ENCODE data around the gene XPO4.

XPO4 gene

DNA sequence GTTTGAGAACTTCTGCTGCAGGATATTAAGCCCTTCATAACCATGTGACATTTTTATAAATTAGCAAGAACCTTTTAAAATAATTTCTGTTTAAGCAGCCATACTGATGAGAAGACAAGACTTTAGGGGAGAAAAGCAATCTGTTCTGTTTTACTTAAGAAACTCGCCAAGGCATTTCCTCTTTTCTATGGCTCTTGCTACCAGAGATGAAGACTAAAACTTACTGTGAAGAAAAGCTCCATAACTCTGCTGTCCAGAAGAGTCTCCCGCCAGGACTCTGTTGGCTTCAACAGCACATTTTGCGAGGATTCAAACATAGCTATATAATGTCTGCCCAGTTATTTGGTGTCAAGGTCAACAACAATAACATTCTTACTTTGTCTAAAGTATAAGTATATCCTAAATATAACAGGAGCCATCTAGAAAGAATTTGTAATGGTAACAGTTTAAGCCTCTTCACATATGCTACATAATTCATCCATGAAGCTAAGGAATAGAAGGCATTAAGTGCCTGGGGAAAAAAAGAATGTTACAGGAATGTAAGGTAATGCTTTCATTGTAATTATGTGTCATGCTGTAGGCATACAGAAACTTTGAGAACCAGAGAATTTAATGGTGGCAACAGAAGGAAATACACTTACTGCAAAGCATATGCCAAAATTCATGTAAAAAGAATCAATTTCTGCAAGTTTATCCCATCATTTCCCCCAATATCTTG, 75.5 kb downstream of the XPO4 start:
- no peak overlapping the region for H3K4me3 ChIP-seq (ENCODE audit: low read depth, low read length)
- TF ChIP-seq CTCF (IDR thresholded peaks at IDR 0.05; ENCODE audit: borderline replicate concordance, insufficient read depth, low read depth, low read length): no peak

DNA sequence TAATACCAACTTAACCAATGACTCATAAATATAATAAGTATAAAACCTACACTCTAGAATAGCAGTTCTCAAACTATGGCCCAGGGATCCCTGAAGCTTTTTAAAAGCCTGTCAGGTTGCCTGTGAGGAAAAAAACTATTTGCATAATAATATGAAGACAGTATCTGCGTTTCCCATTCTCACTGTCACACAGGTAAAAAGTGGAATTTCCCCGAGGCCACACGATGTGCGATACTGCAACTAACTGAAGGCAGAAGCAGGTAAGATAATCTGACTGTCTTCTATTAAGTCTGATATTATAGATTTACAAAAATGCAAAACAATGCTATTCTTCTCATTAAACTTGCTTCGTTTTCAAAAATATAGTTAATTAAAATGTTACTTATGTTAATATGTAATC, 76.2 kb downstream of the XPO4 start:
- H3K4me3 ChIP-seq (ENCODE audit: low read depth, low read length): no peak overlapping the region
- TF ChIP-seq CTCF (IDR thresholded peaks at IDR 0.05; ENCODE audit: borderline replicate concordance, insufficient read depth, low read depth, low read length): no peak

DNA sequence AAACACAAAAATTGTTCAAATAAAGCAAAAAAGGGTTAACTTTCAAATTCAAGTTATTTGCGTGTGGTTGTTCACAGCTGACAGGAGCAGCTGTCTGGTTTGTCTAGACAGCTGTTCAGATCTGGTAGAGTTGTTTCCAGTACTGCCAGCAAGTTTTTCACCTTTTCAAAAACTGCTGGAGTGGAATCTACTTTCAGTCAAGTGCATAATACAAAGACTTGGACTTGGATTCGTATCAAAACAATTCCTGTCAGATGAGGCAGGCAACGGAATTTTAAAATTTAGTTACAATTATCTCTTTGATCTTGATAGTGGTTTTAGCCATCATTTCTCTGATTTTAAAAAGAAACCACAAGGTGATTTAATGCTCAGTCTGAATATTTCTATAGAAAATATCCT, 77.1 kb downstream of the XPO4 start:
- no peak overlapping the region for H3K4me3 ChIP-seq (ENCODE audit: low read depth, low read length)
- TF ChIP-seq CTCF (IDR thresholded peaks at IDR 0.05; ENCODE audit: borderline replicate concordance, insufficient read depth, low read depth, low read length): no peak

GRCh38 chr13:20824762-20825476, 77.6 kb downstream of the XPO4 start:
- H3K4me3 ChIP-seq (ENCODE audit: low read depth, low read length): no peak overlapping the region

GRCh38 chr13:20823071-20823470, 79.5 kb downstream of the XPO4 start:
- H3K4me3 ChIP-seq (ENCODE audit: low read depth, low read length): no peak overlapping the region
- no peak for TF ChIP-seq CTCF (IDR thresholded peaks at IDR 0.05; ENCODE audit: borderline replicate concordance, insufficient read depth, low read depth, low read length)

More at GRCh38 chr13:20824762-20825476, 77.6 kb downstream of the XPO4 start:
- no peak for TF ChIP-seq CTCF (IDR thresholded peaks at IDR 0.05; ENCODE audit: borderline replicate concordance, insufficient read depth, low read depth, low read length)

DNA sequence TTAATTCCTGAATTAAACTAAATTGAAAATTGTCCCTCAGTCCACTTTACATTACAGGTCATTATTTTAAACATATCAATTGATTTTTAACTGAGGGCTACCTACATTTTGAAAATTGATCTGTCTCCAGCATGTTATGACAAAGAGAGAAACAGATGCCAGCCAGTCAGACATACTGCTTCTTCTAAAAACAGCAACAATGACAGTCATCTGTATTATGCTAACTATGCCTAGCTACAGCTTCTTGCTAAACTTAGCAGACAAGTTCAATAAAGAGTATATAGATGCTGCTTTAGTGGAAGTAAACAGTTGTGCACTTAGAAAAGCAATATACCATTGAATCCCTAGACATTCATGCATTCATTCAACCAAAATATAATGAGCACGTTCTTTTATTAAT, 80.1 kb downstream of the XPO4 start:
- TF ChIP-seq CTCF (IDR thresholded peaks at IDR 0.05; ENCODE audit: borderline replicate concordance, insufficient read depth, low read depth, low read length): no peak
- no peak overlapping the region for H3K4me3 ChIP-seq (ENCODE audit: low read depth, low read length)

DNA sequence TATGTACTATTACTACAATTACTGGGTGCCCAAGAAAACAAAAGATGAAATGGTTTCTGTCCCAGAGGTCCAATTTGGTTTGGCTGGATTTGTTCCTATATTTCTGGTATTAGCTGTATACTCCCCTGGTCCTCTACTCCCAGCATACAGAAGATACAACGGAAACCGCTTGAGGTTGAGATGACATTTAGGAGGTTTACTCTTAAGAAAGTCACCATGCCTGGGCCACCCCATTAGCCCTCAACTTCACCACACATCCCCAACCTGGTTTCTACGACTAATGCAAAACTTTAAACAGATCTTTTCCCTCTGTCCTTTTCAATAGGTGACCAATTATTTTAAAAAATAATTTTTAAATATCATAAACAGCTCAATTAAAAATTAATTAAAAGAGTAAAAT, 82.8 kb downstream of the XPO4 start:
- TF ChIP-seq CTCF (IDR thresholded peaks at IDR 0.05; ENCODE audit: borderline replicate concordance, insufficient read depth, low read depth, low read length): no peak

More for the DNA sequence above, 82.8 kb downstream of the XPO4 start:
- no peak overlapping the region for H3K4me3 ChIP-seq (ENCODE audit: low read depth, low read length)
